ENCODE data around the gene VPS37D.

Gene VPS37D

GRCh38 chr7:73648593-73649332, 18.9 kb upstream of the VPS37D start:
- Histone ChIP-seq H3K4me3 (ENCODE audit: low read length) (peak overlapping the region; percentile 56), H2AFZ (ENCODE audit: low read length) (no peak overlapping the region), H3K79me2 (ENCODE audit: low read length) (no peaks in the 10 kb centered on the region), H3K36me3 (replicated peaks; ENCODE audit: insufficient read depth, low read length) (no peaks in the 10 kb centered on the region), H4K20me1 (ENCODE audit: insufficient read depth, low read length) (no peaks in the 10 kb centered on the region), H3F3A (ENCODE audit: insufficient read depth, low read length) (no peaks in the 10 kb centered on the region), H3K4me2 (ENCODE audit: low read depth, low read length) (peak overlapping the region; percentile 95; the same call in 1 of the 2 replicates), H3K27ac (ENCODE audit: low read length) (no peak overlapping the region), H3K9me3 (replicated peaks; ENCODE audit: insufficient read depth, low read length) (no peaks in the 10 kb centered on the region), H3K9me2 (replicated peaks; ENCODE audit: insufficient read depth, low read length) (no peaks in the 10 kb centered on the region), H3K4me1 (ENCODE audit: low read length) (no peaks in the 10 kb centered on the region), H3K27me3 (replicated peaks; ENCODE audit: insufficient read depth, low read length) (peaks cover 64% of the 10 kb centered on the region), H3K9ac (ENCODE audit: low read length) (no peak overlapping the region)
- TF ChIP-seq CTCF (IDR thresholded peaks at IDR 0.05; ENCODE audit: low read length) (no peak), EZH2 (optimal IDR thresholded peaks at IDR 0.05; ENCODE audit: low read depth, low read length) (no peak), EZH2phosphoT487 (IDR thresholded peaks at IDR 0.05; ENCODE audit: low read length) (no peak)
- DNase-seq = no peak

DNA sequence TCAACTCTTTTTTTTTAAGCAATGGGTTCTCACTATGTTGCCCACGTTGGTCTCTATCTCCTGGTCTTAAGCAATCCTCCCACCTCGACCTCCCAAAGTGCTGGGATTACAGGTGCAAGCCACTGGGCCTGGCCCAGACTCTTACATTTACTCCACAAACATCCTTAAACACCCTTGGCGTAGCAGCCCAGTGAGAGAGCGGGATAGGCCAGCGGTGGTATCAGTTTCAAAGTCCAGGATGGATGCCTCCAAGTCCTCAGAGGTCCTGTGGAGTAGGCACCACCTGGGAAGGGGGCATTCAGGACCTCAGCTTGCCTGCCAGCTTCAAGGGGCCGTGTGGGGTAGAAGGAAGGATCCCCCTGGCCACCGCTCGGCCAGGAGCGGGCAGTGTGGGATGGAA, 18.1 kb upstream of the VPS37D start:
- Histone ChIP-seq H3F3A (ENCODE audit: insufficient read depth, low read length) (no peaks in the 10 kb centered on the region), H4K20me1 (ENCODE audit: insufficient read depth, low read length) (no peaks in the 10 kb centered on the region), H3K4me1 (ENCODE audit: low read length) (no peaks in the 10 kb centered on the region), H3K9ac (ENCODE audit: low read length) (no peak overlapping the region), H3K9me2 (replicated peaks; ENCODE audit: insufficient read depth, low read length) (no peaks in the 10 kb centered on the region), H3K79me2 (ENCODE audit: low read length) (no peaks in the 10 kb centered on the region), H3K9me3 (replicated peaks; ENCODE audit: insufficient read depth, low read length) (no peaks in the 10 kb centered on the region), H3K4me2 (ENCODE audit: low read depth, low read length) (no peak overlapping the region), H3K27me3 (replicated peaks; ENCODE audit: insufficient read depth, low read length) (peaks cover 60% of the 10 kb centered on the region), H3K4me3 (ENCODE audit: low read length) (no peak overlapping the region), H3K27ac (ENCODE audit: low read length) (no peak overlapping the region), H3K36me3 (replicated peaks; ENCODE audit: insufficient read depth, low read length) (no peaks in the 10 kb centered on the region), H2AFZ (ENCODE audit: low read length) (no peak overlapping the region)
- no peak for TF ChIP-seq EZH2 (optimal IDR thresholded peaks at IDR 0.05; ENCODE audit: low read depth, low read length)
- TF ChIP-seq CTCF (IDR thresholded peaks at IDR 0.05; ENCODE audit: low read length) = no peak
- TF ChIP-seq EZH2phosphoT487 (IDR thresholded peaks at IDR 0.05; ENCODE audit: low read length) = no peak
- DNase-seq = no peak

- Histone ChIP-seq H3K27me3 (replicated peaks; ENCODE audit: insufficient read depth, low read length) (peaks cover 51% of the 10 kb centered on the region), H3K27ac (ENCODE audit: low read length) (no peak overlapping the region), H3K9ac (ENCODE audit: low read length) (no peak overlapping the region), H3K4me2 (ENCODE audit: low read depth, low read length) (no peak overlapping the region), H4K20me1 (ENCODE audit: insufficient read depth, low read length) (no peaks in the 10 kb centered on the region), H3K4me3 (ENCODE audit: low read length) (no peak overlapping the region), H3K4me1 (ENCODE audit: low read length) (no peaks in the 10 kb centered on the region), H2AFZ (ENCODE audit: low read length) (no peak overlapping the region), H3K9me3 (replicated peaks; ENCODE audit: insufficient read depth, low read length) (no peaks in the 10 kb centered on the region), H3K9me2 (replicated peaks; ENCODE audit: insufficient read depth, low read length) (no peaks in the 10 kb centered on the region), H3K36me3 (replicated peaks; ENCODE audit: insufficient read depth, low read length) (no peaks in the 10 kb centered on the region), H3K79me2 (ENCODE audit: low read length) (no peaks in the 10 kb centered on the region), H3F3A (ENCODE audit: insufficient read depth, low read length) (no peaks in the 10 kb centered on the region)
- peak; percentile 24 for DNase-seq
- no peak for TF ChIP-seq EZH2phosphoT487 (IDR thresholded peaks at IDR 0.05; ENCODE audit: low read length)
- no peak for TF ChIP-seq EZH2 (optimal IDR thresholded peaks at IDR 0.05; ENCODE audit: low read depth, low read length)
- no peak for TF ChIP-seq CTCF (IDR thresholded peaks at IDR 0.05; ENCODE audit: low read length)
Measured at GRCh38 chr7:73650524-73650923, 17.1 kb upstream of the VPS37D start.
